HPDE6-E6E7 (cell line): Measurements from ENCODE around the gene GJE1.

Source experiments
- DNase-seq: peaks from one replicate; pipeline ENCODE4 v3.0.0; 2011; ENCODE audit warnings: missing footprints; ENCODE audit errors: extremely low spot score

GJE1 gene

DNA sequence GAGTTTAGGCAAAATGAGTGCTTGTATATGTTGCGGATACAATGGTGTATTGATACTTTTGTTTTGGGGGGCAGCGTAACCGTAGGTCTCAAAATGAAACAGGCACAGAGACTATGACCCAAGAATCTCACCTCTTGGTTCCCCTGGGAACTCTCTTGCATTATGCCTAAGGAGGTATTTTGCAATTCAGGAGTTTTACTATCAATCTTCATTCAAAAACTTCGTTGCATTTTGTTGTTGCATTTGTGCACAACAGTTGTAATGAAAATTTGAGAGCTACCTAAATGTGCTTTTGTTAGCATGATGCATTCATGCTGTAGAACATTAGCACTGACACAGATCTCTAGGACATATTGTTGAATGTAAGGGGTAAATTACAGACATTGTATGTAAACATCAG is 32.5 kb downstream of the GJE1 start:
- DNase-seq: no peak

DNA sequence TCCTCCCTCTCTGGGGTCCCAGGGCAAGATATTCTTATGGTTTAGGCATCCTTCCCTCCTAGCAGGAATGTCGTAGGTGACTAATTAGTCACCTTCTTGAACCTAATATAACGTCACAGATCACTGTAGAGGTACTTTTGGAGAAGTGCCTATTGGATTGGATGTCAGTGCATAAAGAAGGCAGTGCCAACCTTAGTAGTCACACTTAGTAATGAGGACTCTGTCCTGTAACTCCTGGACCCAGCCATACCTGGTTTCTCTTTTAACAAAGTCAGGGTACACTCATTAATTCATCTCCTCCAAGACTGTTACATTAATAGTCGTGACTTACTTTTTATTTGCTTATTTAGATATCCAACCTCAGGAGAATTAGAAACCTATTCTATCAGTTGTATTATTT is 34.3 kb downstream of the GJE1 start:
- DNase-seq: no peak

DNA sequence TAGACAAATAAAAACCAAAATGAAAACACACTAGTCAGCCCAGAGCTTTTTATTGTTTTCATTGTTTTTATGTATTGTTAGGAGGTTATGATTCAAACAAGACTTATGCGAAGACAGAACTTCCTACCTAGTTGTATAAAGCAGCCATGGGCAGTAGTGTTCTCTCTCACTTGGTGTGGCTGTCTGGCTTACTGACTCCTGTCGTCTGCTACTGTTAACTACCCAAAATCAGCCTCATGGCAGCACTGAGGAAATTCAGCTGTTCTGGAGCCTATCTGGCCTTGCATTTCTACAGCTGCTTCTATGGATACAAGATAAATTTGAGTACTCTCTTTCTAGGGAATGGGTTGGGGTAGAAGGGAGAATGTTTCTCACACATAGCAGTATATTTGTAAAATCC is 34.8 kb downstream of the GJE1 start:
- no peak for DNase-seq

DNA sequence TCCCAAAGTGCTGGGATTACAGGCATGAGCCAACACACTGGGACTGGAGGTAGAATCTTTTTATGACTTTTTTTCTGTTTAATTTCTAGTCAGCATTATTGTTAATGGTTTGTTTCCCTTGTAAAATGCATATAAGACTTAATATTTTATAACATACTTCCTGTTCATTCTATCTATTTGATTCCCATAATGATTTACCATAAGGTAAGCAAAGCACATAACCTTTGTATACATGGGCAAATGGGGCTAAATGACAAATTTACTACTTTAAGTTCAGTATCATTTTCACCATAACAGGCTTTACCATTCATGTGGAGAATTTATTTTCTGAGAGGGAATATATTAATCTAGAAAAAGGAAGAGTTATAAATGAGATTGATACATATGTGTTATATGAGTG is 38.6 kb downstream of the GJE1 start:
- DNase-seq: no peak

DNA sequence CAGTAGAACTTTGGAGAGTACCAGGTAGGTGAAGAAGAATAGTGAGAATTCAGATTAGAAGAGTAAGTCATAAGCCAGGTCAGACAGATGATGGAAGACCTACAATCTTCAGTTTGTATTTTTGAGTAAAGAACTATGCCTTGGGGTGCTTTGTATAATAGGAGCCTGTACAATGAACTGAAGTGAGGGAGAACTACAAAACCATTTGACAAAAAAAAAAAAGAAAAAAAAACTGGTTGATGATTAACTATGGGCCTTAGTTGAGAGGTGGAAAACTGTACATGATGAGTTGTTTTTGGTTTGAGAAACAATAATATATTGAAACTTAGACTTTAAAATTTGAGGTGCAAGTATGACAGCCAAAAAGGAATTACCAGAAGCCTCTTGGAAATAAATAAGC is 40.0 kb downstream of the GJE1 start:
- DNase-seq: no peak

DNA sequence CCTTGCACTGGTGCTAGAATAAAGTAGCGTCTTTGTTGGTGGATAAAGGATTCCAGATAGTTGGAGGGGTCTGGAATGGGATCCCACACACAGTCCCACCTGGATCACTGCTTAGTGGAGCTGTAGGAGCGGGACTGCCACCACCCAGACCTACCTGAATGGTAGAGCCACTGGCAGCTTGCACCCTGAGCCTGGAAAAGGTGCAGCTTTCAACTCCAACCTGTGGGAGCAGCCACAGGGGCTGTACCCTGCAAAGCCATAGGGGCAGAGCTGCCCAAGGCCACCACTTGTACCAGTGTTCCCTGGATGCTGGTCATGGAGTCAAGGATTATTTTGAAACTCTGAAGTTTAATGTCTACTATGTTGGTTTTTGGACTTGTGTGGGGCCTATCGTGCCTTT is 41.3 kb downstream of the GJE1 start:
- DNase-seq: no peak

DNA sequence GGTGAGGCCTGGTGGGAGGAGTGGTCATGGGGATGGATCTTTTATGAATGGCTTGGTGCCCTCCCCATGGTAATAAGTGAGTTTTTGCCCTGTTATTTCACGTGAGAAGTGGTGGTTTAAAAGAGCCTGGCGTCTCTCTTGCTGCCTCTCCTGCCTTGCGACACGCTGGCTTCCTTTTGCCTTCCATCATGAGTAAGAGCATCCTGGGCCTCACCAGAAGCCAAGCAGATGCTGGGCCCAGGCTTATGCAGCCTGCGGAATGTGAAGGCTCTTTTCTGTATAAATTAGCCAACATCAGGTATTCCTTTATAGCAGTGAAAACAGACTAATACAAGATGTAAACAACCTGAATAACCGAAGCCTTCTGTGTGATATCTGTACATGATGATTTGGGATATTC is 42.0 kb downstream of the GJE1 start:
- DNase-seq: no peak

DNA sequence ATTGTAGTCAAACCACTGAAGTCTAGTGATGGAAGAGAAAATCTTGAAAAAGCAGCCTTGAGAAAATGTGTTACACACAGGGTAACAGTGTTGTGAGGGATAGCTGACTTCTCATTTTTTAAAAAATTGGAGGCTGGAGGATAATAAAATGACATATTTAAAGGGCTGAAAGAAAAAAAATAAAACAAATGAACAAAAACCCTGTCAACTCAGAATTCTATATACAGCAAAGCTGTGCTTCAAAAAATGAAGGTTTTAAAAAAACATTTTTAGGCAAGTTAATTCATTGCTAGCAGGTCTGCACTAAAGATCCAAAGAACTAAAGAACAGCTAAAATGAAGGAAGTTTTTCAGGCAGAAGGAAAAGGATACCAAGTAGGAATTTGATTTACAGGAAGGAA is 45.4 kb downstream of the GJE1 start:
- no peak for DNase-seq

DNA sequence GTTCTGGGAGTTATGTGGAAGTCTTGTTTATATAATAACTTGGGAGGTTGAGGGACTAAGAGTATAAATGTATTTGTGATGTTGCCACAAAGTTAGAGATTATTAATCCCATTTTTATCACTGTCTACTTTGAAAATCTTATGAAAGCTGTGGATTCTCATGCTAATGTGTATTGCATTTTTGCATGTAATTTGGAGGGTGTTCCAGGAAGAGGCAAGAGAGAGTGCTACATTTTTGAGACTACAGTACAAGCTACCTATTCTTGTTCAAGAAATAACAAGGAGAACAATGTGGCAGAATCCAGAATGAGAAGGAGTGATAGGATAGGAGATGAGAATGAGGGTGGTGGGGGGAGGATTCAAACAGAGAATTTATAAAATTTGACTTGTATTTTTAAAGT is 49.3 kb downstream of the GJE1 start:
- DNase-seq: no peak

DNA sequence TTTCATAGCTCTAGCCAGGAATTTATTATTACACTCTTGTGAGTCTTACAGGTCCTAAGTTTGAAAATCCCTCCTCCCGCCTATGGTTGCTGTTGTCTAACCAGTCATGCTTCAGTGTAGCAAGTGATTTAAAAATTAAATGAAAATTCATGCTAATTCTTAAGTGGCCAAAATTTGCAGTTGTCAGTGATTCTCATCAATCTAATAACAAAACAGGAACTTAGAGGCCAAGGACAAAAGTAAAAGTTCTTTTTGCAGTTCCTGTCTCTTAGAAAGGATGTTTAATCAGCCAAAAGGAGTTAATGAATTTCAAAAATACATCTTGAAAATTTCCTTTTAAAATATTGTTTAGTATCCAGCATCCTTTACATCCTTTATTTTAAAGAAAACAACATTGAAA is 50.6 kb downstream of the GJE1 start:
- DNase-seq: no peak

DNA sequence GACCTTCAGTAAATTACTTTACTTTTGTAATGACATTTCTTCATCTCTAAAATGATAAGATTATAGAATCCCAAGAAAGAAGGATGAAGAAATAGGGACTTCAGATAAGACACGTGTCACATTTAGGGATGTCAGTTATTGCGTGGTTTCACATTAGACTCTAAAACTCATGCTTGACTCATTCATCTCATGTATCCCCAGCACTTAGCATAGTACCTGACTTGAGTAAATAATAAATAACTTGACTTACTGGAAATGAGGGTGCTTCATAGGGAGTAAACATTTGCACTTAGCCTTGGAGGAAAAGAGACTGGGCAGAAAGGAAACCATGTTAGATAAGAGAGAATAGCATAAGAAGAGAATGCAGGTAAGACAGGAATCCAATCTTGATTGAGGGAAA is 51.6 kb downstream of the GJE1 start:
- DNase-seq: no peak
